Glutamatergic neuron (in vitro differentiated cells): ENCODE results near the gene CLCN5. TPM values are rescaled to one million over a fixed set of nuclear protein-coding genes. Genes with fewer than 3 reads are reported as not detected.

Source experiments
- DNase-seq: peaks from one replicate; pipeline ENCODE4 v3.0.0; 2022
- H3K27ac Mint-ChIP-seq: one replicate; pipeline ENCODE4 v1.8.0; 2020; ENCODE audit warnings: mild to moderate bottlenecking, mixed read lengths, inconsistent platforms; ENCODE audit not compliant: unreplicated experiment
- H3K27me3 Mint-ChIP-seq: one replicate; pipeline ENCODE4 v1.8.0; 2020; ENCODE audit warnings: mild to moderate bottlenecking, moderate library complexity, mixed read lengths, inconsistent platforms; ENCODE audit not compliant: unreplicated experiment
- H3K36me3 Mint-ChIP-seq: one replicate; pipeline ENCODE4 v1.8.0; 2020; ENCODE audit warnings: mild to moderate bottlenecking, mixed read lengths, inconsistent platforms; ENCODE audit not compliant: unreplicated experiment
- H3K4me1 Mint-ChIP-seq: one replicate; pipeline ENCODE4 v1.8.0; 2020; ENCODE audit warnings: mild to moderate bottlenecking, low read depth, mixed read lengths, inconsistent platforms; ENCODE audit not compliant: unreplicated experiment
- H3K4me3 Mint-ChIP-seq: one replicate; pipeline ENCODE4 v1.8.0; 2020; ENCODE audit warnings: mild to moderate bottlenecking, mixed read lengths, inconsistent platforms; ENCODE audit not compliant: unreplicated experiment
- H3K9me3 Mint-ChIP-seq: one replicate; pipeline ENCODE4 v1.8.0; 2020; ENCODE audit warnings: mild to moderate bottlenecking, moderate library complexity, mixed read lengths, inconsistent platforms; ENCODE audit not compliant: unreplicated experiment
- total RNA-seq: library from RNA; stranded (reverse); fragmentation: NEBNext Ultra II Directional; extraction: Animal tissue kit (Norgen Biotek cat#: 25700); gene quantifications from one replicate; pipeline ENCODE4 v1.2.1, GENCODE V29; 2021; ENCODE audit not compliant: unreplicated experiment
- TF ChIP-seq, protein P1 (sequence below): fragments of 200-600 bp; sonication (generic); IDR thresholded peaks from one replicate; pipeline ENCODE4 v1.5.0; 2021; ENCODE audit not compliant: partially characterized antibody, unreplicated experiment

Gene CLCN5
- total RNA-seq, 1 donor from 2014 or later, result 34.7 TPM

GRCh38 chrX:50107470-50107869 lies 185.1 kb downstream of the CLCN5 start:
- H3K27me3 Mint-ChIP-seq, result no peaks in the 10 kb centered on the region
- H3K27ac Mint-ChIP-seq, result no peak overlapping the region
- no peaks in the 10 kb centered on the region for H3K36me3 Mint-ChIP-seq
- DNase-seq, result no peak
- TF ChIP-seq, protein P1, sequence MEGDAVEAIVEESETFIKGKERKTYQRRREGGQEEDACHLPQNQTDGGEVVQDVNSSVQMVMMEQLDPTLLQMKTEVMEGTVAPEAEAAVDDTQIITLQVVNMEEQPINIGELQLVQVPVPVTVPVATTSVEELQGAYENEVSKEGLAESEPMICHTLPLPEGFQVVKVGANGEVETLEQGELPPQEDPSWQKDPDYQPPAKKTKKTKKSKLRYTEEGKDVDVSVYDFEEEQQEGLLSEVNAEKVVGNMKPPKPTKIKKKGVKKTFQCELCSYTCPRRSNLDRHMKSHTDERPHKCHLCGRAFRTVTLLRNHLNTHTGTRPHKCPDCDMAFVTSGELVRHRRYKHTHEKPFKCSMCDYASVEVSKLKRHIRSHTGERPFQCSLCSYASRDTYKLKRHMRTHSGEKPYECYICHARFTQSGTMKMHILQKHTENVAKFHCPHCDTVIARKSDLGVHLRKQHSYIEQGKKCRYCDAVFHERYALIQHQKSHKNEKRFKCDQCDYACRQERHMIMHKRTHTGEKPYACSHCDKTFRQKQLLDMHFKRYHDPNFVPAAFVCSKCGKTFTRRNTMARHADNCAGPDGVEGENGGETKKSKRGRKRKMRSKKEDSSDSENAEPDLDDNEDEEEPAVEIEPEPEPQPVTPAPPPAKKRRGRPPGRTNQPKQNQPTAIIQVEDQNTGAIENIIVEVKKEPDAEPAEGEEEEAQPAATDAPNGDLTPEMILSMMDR, result no peak
- H3K4me3 Mint-ChIP-seq, result no peak overlapping the region
- H3K4me1 Mint-ChIP-seq, result no peaks in the 10 kb centered on the region
- H3K9me3 Mint-ChIP-seq, result no peaks in the 10 kb centered on the region

GRCh38 chrX:50108264-50108663 lies 185.9 kb downstream of the CLCN5 start:
- Mint-ChIP-seq H3K27ac (no peak overlapping the region), H3K4me3 (no peak overlapping the region), H3K36me3 (no peaks in the 10 kb centered on the region), H3K27me3 (no peaks in the 10 kb centered on the region), H3K4me1 (no peaks in the 10 kb centered on the region), H3K9me3 (no peaks in the 10 kb centered on the region)
- TF ChIP-seq, protein P1, result no peak
- DNase-seq, result no peak

GRCh38 chrX:50111742-50112141 lies 189.3 kb downstream of the CLCN5 start:
- TF ChIP-seq, protein P1, result no peak
- Mint-ChIP-seq H3K4me3 (no peak overlapping the region), H3K36me3 (no peaks in the 10 kb centered on the region), H3K27me3 (no peaks in the 10 kb centered on the region), H3K4me1 (no peaks in the 10 kb centered on the region), H3K27ac (no peak overlapping the region), H3K9me3 (no peaks in the 10 kb centered on the region)
- DNase-seq, result no peak

DNA sequence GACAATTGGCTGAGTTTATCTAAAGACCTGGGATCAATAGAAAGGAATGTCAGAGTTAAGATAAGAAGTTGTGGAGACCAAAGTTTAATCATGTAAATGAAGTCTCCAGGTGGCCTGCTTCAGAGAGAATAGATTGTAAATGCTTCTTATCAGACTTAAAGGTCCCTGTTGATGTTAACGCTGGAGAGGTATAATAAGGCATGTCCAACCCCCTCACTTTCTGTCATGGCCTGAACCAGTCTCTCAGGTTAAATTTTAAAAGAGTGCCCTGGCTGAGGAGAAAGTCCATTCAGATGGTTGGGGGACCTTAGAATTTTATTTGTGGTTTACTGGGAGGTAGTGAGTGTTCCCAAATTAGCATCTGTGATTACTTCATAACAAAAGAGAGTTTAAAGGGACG lies 191.7 kb downstream of the CLCN5 start:
- no peak overlapping the region for H3K4me3 Mint-ChIP-seq
- H3K4me1 Mint-ChIP-seq, result no peaks in the 10 kb centered on the region
- DNase-seq, result no peak

DNA sequence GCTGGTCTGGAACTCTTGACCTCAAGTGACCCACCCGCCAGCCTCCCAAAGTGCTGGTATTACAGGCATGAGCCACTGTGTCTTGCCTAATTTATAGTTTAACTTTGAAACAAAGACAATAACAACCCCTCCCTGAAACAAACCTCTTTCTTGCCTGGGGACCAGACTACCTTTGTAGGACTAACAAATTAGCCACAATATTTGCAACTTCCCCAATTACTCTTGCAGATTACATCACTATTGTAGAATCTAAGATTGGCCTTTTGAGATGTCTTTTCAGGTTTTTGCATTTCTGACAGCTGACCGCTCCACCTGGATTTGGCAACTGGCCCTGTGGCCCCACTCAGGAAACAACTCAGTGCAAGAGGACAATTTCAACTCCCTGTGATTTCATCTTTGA lies 193.6 kb downstream of the CLCN5 start:
- TF ChIP-seq, protein P1, result no peak
- no peak for DNase-seq
- H3K36me3 Mint-ChIP-seq, result no peaks in the 10 kb centered on the region
- no peaks in the 10 kb centered on the region for H3K27me3 Mint-ChIP-seq
- no peak overlapping the region for H3K27ac Mint-ChIP-seq
- H3K9me3 Mint-ChIP-seq, result no peaks in the 10 kb centered on the region
- H3K4me1 Mint-ChIP-seq, result no peaks in the 10 kb centered on the region
- H3K4me3 Mint-ChIP-seq, result no peak overlapping the region

More for the DNA sequence above, 191.7 kb downstream of the CLCN5 start:
- H3K27ac Mint-ChIP-seq, result no peak overlapping the region
- H3K9me3 Mint-ChIP-seq, result no peaks in the 10 kb centered on the region
- TF ChIP-seq, protein P1, result no peak
- no peaks in the 10 kb centered on the region for H3K27me3 Mint-ChIP-seq
- H3K36me3 Mint-ChIP-seq, result no peaks in the 10 kb centered on the region
